Stimulated activated CD4-positive, alpha-beta T cell treated with anti-CD3 and anti-CD28 coated beads, Interleukin-15, amount 100 ng/mL, for 48 hours (primary cell): ENCODE results near the gene ANKS1B.
"Not testable (repeated sequence)": the region's sequence is repeated elsewhere in the genome, so short reads cannot be mapped to it uniquely, and the experiment has no call there.

Experiments
- DNase-seq, 2 donors: peaks; one replicate each; pipeline ENCODE4 v3.0.0-alpha.2; 2020; ENCODE audit warnings: low read depth in 2 of 2

ANKS1B gene

DNA sequence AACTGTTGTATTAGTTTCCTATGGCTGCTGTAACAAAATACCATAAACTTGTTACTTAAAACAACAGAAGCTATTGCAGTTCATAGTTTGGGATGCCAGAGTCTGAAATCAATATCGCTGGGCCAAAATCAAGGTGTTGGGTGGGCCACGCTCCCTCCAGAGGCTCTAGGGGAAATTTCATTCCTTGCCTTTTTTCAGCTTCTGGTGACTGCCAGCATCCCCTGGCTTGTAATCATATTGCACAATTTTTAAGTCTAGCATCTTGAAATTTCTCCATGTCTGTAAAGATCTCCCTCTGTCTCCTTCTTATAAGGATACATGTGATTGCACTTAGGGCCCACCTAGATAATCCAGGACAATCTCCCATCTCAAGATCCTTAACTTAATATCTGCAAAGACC, 386.0 kb downstream of the ANKS1B start:
- DNase-seq = no peak

DNA sequence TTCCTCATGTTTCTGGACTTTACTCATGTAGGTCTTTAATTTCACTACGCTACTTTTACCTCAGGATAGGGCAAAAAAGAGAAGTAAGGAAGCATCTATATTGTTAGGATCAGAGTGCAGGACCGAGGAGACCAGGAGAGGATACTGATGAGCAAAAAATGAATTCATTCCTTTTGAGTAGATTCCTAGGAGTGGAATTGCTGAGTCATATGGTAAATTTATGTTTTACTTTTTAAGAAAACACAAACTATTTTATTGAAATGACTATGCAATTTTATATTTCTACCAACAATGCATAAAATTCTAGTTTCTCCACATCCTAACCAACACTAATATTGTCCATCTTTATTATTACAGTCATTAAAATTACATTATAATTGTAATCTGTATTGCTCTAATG, 388.0 kb downstream of the ANKS1B start:
- no peak for DNase-seq

DNA sequence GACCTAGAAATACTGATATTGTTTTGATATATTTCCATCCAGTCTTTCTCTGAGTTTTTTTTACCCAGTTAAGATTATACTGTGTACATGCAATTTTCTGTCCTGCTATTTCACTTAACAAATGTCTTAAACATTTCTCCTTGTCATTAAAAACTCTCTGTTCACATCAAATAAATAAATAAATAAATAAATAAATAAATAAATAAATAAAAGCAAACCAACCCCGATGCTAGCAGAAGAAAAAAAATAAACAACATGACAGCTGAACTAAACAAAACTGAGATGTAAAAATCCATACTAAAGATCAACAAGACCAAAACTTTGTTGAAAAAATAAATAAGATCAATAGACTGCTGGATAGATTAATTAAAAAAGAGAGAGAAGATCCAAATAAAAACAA, 407.6 kb downstream of the ANKS1B start:
- DNase-seq = not testable (repeated sequence)

DNA sequence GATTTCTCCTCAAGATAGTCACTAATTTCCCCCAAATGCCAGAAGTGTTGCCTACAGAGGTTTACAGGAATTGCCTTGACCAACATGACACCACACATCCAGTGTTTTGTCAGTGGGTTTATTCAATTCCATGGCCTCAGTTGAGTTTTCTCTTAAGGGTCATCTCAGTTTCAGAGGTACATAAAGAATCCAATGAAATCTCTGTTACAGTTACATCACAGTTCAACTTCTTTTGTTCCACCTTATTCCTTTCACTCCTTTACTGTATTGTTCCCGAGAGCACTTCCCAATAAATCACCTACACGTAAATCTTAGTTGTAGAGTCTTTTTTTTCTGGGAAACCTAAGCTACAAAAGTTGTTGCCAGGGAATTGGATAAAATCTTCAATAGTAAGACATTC, 410.8 kb downstream of the ANKS1B start:
- no peak for DNase-seq

DNA sequence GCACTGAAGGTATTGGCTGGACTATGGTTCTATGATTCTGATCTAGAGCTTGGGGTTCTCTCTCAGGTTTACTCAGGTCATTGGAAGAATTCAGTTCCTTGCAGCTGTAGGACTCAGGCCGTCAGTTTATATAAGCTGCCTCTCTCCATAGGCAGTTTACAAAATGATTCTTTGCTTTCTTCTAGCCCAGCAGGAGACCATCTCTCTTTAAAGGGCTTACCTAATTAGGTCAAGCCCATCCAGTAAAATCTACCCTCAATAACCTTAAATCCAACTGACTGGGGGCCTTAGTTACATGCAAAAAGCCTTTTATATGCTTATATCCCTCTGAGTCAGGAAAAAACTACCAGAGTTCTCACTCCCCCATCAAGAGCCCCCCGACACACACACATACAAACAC, 417.7 kb downstream of the ANKS1B start:
- no peak for DNase-seq

DNA sequence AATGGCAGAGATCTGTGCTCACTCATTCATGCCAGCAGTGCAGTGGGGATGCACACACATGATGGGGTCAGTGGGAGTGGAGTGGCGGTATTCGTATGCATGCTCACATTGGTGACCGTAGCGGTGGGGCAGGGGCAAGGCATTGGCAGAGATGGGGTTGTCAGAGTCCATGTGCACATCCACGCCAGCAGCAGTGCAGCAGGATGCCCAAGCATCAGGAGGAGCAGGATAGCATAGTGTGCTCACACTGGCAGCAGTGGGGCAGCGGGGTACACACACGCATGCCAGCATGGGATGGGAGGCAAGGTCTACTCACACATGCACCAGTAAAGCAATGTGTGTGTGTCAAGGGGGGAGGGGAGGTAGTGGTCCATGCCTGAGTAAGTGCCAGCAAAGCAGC, 426.6 kb downstream of the ANKS1B start:
- DNase-seq = no peak

DNA sequence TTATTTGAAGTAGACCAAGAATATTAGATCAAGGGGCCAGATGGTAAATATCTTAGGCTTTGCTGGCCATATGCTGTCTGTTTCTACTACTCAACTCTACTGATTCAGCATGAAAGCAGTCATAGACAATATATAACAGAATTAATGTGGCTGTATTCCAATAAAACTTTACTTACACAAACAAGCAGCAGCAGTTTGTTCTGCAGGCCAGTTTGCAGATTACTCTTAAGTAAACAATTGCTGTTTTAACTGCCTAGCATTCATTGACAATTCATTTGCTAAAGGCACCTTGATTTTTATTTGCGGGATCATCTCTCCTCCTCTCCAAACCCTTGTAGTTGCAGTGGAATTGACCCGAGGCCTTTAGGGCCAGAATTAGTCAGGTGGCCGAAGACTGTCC, 431.3 kb downstream of the ANKS1B start:
- no peak for DNase-seq

DNA sequence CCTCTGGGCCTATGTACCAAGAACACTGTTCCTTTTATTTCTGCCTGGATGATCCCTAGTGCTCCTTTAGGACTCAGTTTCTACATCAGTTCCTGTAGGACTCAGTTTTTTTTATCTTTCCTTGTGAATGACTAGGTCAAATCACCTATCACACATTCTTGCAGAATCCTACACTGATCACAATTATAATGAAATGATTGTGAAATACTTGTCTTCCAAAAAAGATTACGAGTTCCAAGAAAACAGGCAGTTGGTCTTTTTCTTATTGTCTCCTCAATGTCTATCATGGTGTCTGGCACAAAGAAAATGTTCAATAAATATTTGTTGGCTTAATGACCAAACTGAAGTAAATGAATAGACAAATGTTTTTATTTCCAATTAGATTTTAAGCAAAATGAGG, 432.7 kb downstream of the ANKS1B start:
- DNase-seq = no peak

DNA sequence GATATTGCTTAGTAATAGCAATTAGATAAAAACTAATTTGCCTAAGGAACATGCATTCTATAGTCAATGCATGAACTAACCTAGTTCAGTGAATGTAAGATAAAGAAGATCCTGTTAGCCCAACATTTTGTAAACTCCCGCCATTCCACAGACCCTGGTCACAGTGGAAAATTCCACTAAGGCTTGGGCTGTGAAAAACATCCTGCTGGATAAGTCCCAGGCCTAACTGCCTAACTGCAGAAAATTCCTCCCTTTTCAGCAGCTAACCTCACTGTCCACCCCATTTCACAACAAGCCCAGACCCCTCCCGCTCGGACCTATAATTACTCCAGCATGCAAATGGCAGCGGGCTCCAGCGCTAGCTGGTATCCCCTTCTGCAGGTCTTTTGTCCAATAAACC, 435.1 kb downstream of the ANKS1B start:
- no peak for DNase-seq

DNA sequence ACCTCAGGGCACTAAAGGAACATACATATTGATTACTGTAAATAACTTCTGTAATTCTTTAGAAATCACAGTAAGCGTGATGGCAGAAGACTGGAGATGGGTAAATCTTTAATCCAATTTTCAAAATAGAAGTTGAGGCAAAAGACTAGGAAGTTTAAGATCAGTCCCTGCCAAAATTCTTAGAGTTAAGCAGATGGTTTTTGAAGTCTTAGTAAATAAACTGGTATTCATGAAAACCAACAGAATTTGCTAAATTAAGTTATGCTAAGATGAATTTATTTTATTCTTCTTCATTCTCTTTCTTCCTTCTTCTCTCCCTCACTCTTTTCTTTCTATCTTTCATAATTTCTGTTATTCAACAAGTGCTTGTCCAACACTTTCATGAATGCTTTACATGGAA, 435.5 kb downstream of the ANKS1B start:
- no peak for DNase-seq

DNA sequence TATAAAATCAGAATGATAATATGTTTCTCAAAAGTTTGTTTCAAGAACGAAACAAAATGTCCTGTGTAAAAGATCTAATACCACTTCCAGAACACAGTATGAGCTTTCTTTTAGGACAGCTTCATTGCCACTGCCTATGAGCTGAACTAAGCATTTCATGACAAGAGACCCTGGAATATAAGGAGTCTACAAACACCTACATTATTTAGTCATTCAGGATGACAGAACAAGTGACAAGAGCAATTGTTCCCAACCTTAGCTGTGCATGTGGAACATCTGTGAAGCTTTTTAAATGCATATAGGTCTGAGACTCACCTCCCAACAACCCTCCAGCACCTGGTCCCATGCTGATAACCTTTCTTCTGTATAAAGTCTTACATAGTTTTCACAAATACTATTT, 440.3 kb downstream of the ANKS1B start:
- DNase-seq = no peak

DNA sequence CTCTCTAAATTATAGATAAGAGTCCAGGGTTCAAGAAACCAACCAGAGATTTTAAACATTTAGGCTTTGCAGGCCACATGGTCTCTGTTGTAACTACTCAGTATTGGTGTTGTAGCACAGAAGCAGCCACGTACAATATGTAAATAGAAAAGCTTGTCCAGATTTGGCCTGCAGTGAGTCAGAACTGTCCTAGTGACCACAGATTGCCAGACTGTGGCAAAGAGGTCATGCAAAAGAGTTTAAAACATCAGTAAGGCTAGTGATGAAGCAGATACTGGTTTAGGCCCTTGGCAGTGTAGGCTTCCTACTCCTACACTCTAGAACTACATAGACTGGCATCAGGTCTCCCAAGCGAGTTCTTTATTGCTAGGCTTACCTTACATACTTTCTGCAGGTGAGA, 454.8 kb downstream of the ANKS1B start:
- DNase-seq = no peak

DNA sequence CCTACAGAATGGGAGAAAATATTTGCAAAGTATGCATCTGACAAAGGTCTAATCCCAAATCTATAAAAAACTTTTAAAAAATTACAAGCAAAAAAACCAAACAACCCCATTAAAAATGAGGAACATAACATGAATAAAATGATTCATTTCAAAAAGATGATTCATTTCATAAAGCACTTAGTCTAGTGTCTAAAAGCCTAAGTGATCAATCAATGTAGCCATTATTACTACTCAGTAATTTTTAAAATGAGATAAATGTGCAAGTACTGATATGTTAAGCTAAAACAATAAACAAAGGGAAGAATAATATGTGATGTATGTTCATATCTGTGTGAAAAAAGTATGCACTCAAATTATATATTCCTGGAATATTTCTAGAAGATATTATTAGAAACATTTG, 456.3 kb downstream of the ANKS1B start:
- DNase-seq = no peak

DNA sequence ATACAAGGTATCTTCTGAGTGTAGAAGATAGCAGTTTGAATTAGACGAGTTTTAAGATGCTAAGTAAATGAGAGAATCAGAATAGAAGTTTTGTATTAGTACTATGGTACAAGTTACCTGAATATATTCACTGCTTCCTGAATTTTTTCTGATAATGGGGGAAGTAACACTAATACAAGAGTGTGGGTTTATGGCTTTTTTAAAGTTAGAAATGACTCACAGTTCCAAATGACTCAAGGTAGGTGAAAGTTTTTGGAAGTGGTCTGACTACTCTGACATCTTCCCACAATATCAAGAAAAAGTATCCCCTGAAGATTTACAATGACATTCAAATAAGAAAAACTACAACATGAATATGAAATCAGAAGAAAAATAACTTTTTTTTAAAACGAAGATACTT, 460.9 kb downstream of the ANKS1B start:
- no peak for DNase-seq

DNA sequence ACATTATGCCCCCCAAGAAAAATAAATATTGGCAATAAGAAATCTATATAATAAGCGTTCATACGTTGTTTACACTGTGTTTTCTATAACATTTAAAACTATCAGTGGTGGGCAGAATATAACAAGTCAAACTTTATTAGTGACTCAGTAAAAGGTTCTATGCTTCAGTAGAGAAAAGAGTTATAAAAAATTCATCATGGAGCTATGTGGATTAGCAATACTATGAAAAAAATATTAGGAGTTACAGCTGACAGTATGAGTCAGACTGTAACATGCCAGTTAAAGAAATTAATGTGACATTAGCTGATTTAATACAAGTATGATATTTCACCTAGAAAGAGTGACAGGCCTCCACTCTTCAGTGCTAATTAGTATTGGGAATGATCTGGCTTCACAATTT, 462.3 kb downstream of the ANKS1B start:
- DNase-seq = no peak

DNA sequence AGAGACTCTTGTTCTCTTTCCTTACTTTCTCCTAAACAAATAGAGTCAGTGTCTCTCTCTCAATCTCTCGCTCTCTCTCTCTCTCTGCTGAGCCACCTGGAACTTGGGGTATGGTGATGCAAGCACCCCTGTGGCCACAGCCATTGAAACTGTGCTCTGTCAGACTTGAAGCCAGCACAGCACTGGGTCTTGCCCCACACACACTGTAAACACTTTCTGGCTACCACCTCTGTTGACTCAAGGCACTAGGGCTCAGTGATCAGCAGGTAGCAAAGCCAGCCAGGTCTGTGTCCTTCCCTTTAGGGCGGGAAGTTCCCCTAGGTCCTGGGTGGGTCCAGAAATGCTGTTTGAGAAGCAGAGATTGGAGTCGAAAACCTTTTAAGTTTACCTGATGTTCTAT, 463.1 kb downstream of the ANKS1B start:
- DNase-seq = no peak

DNA sequence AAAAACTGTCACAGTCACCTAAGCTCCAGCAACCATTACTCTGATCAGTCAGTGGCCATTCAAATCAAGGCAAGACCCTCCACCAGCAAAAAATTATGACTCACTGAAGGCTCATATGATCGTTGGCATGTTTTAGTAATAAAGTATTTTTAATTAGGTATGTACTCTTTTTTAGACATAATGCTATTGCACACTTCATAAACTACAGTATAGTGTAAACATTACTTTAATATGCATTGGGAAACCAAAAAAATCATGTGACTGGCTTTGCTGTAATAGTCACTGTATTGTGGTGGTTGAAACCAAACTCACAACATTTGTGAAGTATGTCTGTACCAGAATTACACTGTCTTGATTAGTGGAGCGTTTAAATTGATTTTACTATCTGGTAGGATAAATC, 471.7 kb downstream of the ANKS1B start:
- DNase-seq = no peak

DNA sequence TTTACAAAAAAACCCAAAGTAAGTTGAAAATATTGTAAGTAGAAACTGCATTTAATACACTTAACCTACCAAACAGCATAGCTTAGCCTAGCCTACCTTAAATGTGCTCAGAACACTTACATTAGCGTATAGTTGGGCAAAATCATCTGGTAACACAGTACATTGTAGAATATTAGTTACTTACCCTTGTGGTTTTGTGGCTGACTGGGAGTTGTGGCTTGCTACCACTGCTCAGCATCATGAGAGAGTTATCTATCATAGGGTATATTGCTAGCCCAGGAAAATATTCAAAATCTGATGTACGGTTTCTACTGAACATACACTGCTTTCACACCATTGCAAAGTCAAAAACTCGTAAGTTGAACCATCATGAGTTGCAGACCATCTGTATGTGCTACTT, 478.9 kb downstream of the ANKS1B start:
- DNase-seq = no peak

DNA sequence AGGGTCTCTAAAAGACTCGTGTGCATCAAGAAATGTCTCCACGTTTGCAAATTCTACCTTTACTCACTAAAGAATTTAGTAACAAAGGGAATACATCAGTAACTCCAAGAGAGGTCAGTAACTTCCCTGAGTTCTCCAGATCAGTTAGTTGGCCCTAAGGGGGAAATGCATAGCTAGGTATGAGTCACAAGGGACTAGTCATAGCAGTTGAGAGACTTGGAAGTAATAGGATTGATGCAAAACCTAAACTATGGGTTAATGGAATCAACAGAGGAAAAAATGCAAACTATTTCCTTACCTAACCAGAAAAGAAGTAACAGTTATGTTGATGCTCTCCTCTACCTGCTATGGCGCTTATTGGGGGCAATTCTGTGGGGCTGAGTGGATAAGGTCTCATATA, 486.0 kb downstream of the ANKS1B start:
- no peak for DNase-seq

DNA sequence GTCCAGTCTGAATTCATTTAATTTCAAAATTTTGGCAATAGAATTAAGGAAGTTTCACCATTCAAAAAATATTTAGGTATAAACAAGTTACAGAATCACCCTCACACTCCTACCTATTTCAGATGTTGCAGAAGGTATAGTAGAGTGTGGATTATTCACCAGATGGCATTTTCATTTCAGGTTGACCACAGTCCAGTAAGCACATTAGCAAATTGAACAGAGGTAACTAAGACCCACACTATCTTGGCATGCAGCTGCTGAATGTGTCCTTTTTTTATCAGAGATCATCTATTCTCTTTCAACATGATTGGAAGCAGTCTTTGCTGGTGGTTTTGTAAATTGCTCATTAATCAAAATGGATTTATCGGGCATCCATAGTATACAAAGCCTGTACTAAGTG, 488.9 kb downstream of the ANKS1B start:
- no peak for DNase-seq

DNA sequence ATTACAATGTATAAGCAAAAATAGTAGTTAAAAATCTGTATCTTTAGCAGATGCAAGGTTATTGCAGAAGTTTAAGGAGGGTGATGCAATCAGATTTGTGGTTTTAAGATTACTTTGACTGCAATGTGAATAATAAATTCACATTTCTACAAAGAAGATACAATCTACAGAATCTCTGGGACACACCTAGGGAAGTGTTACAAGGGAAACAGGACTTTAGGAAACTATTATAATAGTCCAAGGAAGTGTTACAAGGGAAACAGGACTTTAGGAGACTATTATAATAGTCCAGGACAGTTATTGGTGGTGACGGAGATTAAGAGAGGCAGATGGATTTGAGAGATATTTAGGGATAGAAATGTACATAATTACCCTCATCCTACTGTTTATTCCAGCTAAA, 491.5 kb downstream of the ANKS1B start:
- no peak for DNase-seq

DNA sequence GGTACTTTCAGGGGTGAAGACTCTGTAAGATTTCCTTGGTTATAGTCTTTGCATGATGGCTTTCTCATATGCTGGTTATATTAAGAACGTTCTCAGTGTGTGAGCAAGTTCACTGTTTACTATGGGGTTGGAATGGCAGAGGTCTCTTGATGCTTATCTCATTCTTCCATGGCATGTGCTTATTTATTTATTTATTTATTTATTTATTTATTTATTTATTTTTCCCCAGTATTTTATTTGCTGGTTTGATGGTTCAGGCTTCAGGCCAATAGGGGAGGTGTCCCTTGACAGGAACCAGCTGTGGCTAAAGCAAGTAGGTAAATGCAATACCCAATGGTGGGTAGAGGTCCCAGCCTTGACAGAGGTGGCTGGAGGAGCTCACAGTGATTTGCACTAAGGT, 498.5 kb downstream of the ANKS1B start:
- no peak for DNase-seq

DNA sequence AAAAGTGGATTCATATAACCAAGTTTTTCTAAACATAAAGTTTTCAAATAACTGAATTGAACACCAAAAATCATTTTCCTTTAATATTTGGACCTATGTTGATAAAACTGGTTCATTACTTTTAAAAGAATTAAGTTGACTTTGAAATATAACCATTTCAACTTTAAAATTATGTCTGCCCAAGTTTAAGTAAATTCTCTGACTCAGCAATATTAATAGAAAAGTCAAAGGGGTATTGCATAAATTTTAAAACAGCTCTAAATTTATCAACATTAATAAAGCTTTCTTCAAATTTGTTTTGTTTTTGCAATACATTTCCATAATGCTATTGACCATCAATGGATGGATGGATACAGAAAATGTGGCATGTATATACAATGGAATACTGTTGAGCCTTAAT, 505.6 kb downstream of the ANKS1B start:
- DNase-seq = no peak

DNA sequence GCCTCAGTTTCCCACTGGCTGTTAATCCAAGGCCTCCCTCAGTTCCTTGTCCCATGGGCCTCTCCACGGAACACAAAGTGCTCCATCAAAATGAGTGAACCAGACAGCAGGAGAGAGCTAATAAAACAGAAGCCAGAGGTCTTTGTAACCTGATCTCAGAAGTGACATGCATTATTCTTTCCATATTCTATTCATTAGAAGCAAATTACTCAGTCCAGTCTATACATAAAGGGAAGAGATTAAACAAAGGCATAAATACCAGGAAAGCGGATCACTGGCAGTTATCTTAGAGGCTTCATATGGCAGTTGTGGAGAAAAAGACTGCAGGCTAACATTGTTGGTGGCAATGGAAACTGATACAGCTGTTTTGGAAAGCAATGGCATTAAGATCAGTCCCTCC, 507.8 kb downstream of the ANKS1B start:
- DNase-seq = no peak

DNA sequence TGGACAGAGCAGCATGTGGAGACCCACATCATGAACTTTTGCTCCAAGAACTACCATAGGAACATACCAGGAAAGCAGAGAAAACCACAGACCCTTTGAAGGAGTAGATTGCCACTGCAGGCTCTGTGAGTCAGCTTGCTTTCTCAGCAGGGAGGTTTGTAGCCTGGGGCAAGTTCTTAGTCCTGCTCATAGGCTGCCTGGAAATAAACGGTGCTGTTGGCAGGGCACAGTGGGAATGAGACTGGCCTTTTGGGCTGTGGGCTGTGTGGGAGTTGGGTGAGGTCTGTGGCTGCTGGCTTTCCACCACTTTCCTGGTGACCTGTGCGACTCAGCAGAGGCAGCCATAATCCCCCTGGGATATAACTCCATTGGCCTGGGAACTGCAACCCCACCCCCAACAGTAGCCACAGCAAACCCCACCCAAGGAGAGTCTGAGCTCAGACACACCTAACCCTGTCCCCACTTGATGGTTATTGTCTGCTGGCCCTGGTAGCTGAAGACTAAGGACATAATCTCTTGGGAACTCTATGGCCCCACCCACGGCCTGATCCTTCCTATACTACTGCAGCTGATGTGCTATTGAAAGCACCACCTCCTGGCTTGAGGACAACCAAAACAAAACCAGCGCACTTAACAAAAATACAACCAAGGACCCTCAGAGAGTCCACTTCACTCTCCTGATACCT, 529.2 kb downstream of the ANKS1B start:
- DNase-seq = no peak
